Heart right ventricle (tissue), 16 donors: Measurements from ENCODE around the gene CLDN6. TPM values are rescaled to one million over a fixed set of nuclear protein-coding genes. Genes with fewer than 3 reads are reported as not detected.

Experiments
- ATAC-seq, 8 donors: fragments of 200-7000 bp; cut with Tn5 transposase; one replicate each; pipeline ENCODE4 v1.9.1; 2020; ENCODE audit warnings: mild to moderate bottlenecking in 8 of 8, moderate library complexity in 8 of 8, moderate number of reproducible peaks in 1 of 8
- DNase-seq, 2 donors: peaks; one replicate each; pipeline ENCODE4 v3.0.0-alpha.2; 2020
- H3K27ac ChIP-seq, 10 donors: fragments of 200-600 bp; sonication (generic) in 2 of 10; one replicate each; pipeline versions ENCODE4 v1.5.0 to v1.8.0; 2020 to 2022; ENCODE audit warnings: mild to moderate bottlenecking in 3 of 10
- H3K27me3 ChIP-seq, 7 donors: fragments of 200-600 bp; one replicate each; pipeline ENCODE4 v1.8.0; 2021 to 2022; ENCODE audit warnings: mild to moderate bottlenecking in 2 of 7
- H3K36me3 ChIP-seq, 9 donors: fragments of 200-600 bp; sonication (generic) in 1 of 9; one replicate each; pipeline versions ENCODE4 v1.5.0 to v1.8.0; 2020 to 2022; ENCODE audit warnings: mild to moderate bottlenecking in 2 of 9
- H3K4me1 ChIP-seq, 9 donors: fragments of 200-600 bp; sonication (generic) in 1 of 9; one replicate each; pipeline versions ENCODE4 v1.5.0 to v1.8.0; 2020 to 2022; ENCODE audit warnings: mild to moderate bottlenecking in 4 of 9
- H3K4me3 ChIP-seq, 10 donors: fragments of 200-600 bp; sonication (generic) in 2 of 10; one replicate each; pipeline versions ENCODE4 v1.5.0 to v1.8.0; 2020 to 2022; ENCODE audit warnings: mild to moderate bottlenecking in 7 of 10, moderate library complexity in 2 of 10
- H3K9me3 ChIP-seq, 11 donors: fragments of 200-600 bp in 10 of 11; sonication (generic) in 2 of 11; one replicate each; pipeline versions ENCODE4 v1.5.0 to v1.8.0; 2013 to 2022; ENCODE audit warnings: mild to moderate bottlenecking in 2 of 11, control low read depth in 1 of 11, moderate library complexity in 1 of 11
- WGBS, 2 donors: extraction: QIAGEN DNeasy Blood & Tissue Kit; methylation state at CpG; one replicate each; pipeline ENCODE4 v1.1.7; 2013; ENCODE audit warnings: inconsistent platforms in 1 of 2; 5-methylcytosine and 5-hydroxymethylcytosine counted together
- intact Hi-C, 10 donors: fragments of 100-400 bp; cut with DNase I; formaldehyde crosslinking; loops; one replicate each; pipeline versions ENCODE4 v1.11.1 to v1.14.2; 2022
- polyA plus RNA-seq, 2 donors: library from polyadenylated mRNA; stranded (reverse); fragments of 200-250 nt; gene quantifications; one replicate each; pipeline ENCODE4 v1.2.3, GENCODE V29; 2013
- total RNA-seq, 10 donors: library from RNA; stranded (reverse); fragmentation: NEBNext Ultra II Directional in 3 of 10; extraction: Animal tissue kit (Norgen Biotek cat#: 25700) in 3 of 10; gene quantifications; one replicate each; pipeline versions ENCODE4 v1.2.1 to v1.2.4, GENCODE V29; 2021 to 2023
- TF ChIP-seq, protein P1 (sequence below), 9 donors: fragments of 200-600 bp; sonication (generic) in 2 of 9; IDR thresholded peaks; one replicate each; pipeline versions ENCODE4 v1.5.0 to v1.8.0; 2021 to 2022; ENCODE audit warnings: antibody characterized with exemption in 9 of 9, mild to moderate bottlenecking in 5 of 9, moderate library complexity in 1 of 9
- donor health status: Arrhythmogenic right ventricular cardiomyopathy.
- donor health status: ischemic (EF 13 %, LVEDD 7.1; RV severe dilation, severe dysfunction).
- donor health status: healthy with polysubstance abuse.
- donor health status: DM: no; HTN: yes; CAD: no.
- donor health status: DM: no; HTN: no; CAD: no.
- donor health status: ischemic (EF 25% LVEDD 6.9; RV normal size, moderate dysfunction).
- donor health status: ischemic (EF 25% LVEDD 5.7; RV mildly dilated, moderate dysfunction).
- donor health status: healthy.
- donor health status: DM: yes; HTN: yes; CAD: no.
- donor health status: Ischemic cardiomyopathy.
- donor health status: ischemic (EF 35%, LVEDD 5.7; RV mildly dilated, moderate dysfunction).
- donor health status: nonischemic (EF 11% LVEDD 7.7; RV severe dilation, severe dysfunction).
- donor health status: DM: yes; HTN: yes; CAD: no.
- donor health status: PGD.
- donor health status: ischemic (EF 29% LVEDD 5.4; RV normal size, mild dysfunction).
- donor health status: nonischemic (EF 23%, LVEDD 6.1; RV moderate dilation, normal function).

Gene CLDN6
- total and polyA plus RNA-seq, 12 donors, result 0.03 to 0.28 TPM; not detected in 10

DNA sequence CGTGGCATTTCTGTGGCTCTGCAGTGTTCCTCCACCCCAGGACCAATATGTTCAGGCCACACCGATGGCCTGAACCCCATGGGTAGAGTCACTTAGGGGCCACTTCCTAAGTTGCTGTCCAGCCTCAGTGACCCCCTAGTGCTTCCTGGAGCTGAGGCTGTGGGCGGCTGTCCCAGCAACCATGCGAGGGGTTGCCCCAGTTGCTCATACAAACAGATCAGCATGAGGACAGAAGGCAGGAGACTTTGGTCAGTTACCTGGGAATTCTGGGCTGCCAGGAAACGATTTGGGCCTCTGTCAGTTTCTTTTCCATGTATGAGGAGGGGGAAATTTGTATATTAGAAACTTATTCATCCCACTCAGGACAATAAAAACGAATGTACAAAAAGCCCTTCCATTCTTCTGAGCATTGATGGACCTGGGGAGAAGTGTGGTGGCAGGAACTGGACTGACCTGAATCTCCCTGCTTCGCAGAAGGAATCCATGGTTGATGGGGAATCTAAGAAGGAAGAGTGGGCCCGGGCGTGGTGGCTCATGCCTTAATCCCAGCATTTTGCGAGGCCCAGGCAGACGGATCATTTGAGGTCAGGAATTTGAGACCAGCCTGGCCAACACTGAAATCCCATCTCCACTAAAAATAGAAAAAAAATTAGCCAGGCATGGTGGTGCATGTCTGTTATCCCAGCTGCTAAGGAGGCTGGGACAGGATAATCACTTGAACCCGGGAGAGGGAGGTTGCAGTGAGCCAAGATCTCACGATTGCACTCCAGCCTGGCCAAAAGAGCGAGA is 42.5 kb upstream of the CLDN6 start:
- Histone ChIP-seq H3K4me3 (no peak overlapping the region), H3K9me3 (no peaks in the 10 kb centered on the region), H3K36me3 (peaks cover 0 to 15% (median 0%) of the 10 kb centered on the region in 9 donors), H3K4me1 (peaks cover 7 to 75% (median 29%) of the 10 kb centered on the region in 9 donors), H3K27me3 (no peaks in the 10 kb centered on the region), H3K27ac (peak overlapping the region in 8 of 10 donors; percentile 78 to 97 (median 91))
- ATAC-seq, result no peak
- no peak for DNase-seq
- TF ChIP-seq, protein P1, sequence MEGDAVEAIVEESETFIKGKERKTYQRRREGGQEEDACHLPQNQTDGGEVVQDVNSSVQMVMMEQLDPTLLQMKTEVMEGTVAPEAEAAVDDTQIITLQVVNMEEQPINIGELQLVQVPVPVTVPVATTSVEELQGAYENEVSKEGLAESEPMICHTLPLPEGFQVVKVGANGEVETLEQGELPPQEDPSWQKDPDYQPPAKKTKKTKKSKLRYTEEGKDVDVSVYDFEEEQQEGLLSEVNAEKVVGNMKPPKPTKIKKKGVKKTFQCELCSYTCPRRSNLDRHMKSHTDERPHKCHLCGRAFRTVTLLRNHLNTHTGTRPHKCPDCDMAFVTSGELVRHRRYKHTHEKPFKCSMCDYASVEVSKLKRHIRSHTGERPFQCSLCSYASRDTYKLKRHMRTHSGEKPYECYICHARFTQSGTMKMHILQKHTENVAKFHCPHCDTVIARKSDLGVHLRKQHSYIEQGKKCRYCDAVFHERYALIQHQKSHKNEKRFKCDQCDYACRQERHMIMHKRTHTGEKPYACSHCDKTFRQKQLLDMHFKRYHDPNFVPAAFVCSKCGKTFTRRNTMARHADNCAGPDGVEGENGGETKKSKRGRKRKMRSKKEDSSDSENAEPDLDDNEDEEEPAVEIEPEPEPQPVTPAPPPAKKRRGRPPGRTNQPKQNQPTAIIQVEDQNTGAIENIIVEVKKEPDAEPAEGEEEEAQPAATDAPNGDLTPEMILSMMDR (IDR thresholded peaks at IDR 0.05), result no peak
- 64 to 67% methylated on average over 14 of the region's 14 CpGs for WGBS, 2 donors
- intact Hi-C loops, result loop anchor here in 5 of 10 donors (5.0 kb wide), 4 partner anchors 37 to 72 kb away; partner anchors contain the start of gene ZSCAN10 (in 2 of the 5)

DNA sequence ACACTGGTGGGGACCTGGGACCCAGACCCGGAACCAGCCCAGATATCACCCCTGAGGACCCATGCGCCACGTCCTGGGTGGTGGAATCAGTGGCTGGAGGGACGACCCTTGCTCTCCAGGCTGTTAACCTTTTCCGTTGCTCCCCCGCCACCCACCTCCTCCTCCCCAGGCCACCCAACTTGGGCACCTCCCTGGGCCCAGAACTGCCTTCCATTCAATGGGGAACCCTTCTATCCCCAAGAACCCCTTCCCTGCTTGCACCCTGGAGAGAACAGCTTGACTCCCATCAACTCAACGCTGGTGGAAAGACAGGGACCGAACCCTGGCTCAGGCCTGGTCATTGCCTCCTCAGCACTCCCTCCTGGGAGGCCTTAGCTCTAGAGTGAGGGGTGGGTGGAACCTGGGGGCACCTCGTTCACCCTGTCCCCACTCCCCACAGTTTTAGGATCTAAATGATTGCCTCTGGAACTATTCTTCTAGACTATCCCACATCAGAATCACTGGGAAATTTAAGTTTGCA is 41.8 kb upstream of the CLDN6 start:
- ATAC-seq, result peak in 1 of 8 donors; percentile 3
- WGBS, 2 donors, result 52 to 57% methylated on average over 9 of the region's 9 CpGs

DNA sequence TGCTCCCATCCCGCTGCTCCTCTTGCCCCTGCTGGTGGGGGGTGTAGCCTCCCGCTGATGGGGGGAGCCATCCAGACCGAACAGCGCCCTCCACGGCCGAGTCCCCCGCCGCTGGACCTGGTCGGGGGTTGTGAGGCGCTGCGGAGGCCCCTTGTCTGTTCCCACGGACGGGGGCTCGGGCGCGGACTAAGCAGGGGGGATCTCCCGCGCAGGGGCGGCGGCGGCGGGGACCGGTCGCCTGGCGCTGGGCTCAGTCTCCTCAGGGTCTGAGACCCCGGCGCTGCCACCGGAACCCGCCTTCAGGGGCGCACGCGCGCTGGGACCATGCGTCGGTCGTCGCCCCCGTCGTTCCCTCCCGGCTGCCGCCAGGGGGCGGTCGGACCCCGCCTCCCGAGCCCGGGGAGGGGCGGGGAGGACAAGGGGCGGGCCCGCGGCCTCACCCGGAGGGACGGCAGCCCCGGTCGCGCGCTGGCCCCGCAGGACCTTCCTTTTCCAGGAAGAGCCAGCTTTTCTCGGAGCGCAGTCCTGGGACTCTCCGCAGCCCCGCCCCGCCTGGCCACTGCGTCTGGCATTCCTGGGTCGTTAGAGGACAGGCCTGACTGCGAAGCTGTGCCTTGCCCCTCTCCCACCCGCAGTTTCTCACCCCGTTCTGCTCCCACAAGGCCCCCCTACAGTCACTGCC is 41.2 kb upstream of the CLDN6 start:
- DNase-seq (peak; percentile 92 to 94), ATAC-seq (peak; percentile 93 to 96 (median 94))
- Histone ChIP-seq H3K27me3 (no peaks in the 10 kb centered on the region), H3K4me3 (peak overlapping the region; percentile 46 to 95 (median 86)), H3K27ac (peak overlapping the region; percentile 14 to 97 (median 90)), H3K9me3 (no peaks in the 10 kb centered on the region), H3K4me1 (peaks cover 7 to 71% (median 22%) of the 10 kb centered on the region in 9 donors), H3K36me3 (peaks cover 0 to 15% (median 0%) of the 10 kb centered on the region in 9 donors)
- intact Hi-C loops, result loop anchor here in 9 of 10 donors (1.0 to 10.0 kb wide), 13 partner anchors 28 to 108 kb away; partner anchors contain the start of genes ZNF205 (in 2 of the 9) and ZSCAN10 (in 1 of the 9)
- TF ChIP-seq, protein P1 (IDR thresholded peaks at IDR 0.05), result peak; percentile 92 to 99 (median 96)
- WGBS, 2 donors, result 0 to 1% methylated on average over 58 to 67 of the region's 67 CpGs

More for the DNA sequence above, 41.8 kb upstream of the CLDN6 start:
- Histone ChIP-seq H3K27me3 (no peaks in the 10 kb centered on the region), H3K36me3 (peaks cover 0 to 15% (median 0%) of the 10 kb centered on the region in 9 donors), H3K9me3 (no peaks in the 10 kb centered on the region), H3K4me1 (peaks cover 7 to 75% (median 28%) of the 10 kb centered on the region in 9 donors), H3K4me3 (peak overlapping the region in 9 of 10 donors; percentile 75 to 95 (median 88)), H3K27ac (peak overlapping the region; percentile 14 to 97 (median 90))
- DNase-seq, result no peak
- TF ChIP-seq, protein P1 (IDR thresholded peaks at IDR 0.05), result no peak
- intact Hi-C loops, result loop anchor here (1.0 to 10.0 kb wide), 16 partner anchors 27 to 108 kb away; partner anchors contain the start of genes ZSCAN10 (in 3 of the 10) and ZNF205 (in 2 of the 10)
